ENCODE data around the gene LPIN1.

The LPIN1 gene

DNA sequence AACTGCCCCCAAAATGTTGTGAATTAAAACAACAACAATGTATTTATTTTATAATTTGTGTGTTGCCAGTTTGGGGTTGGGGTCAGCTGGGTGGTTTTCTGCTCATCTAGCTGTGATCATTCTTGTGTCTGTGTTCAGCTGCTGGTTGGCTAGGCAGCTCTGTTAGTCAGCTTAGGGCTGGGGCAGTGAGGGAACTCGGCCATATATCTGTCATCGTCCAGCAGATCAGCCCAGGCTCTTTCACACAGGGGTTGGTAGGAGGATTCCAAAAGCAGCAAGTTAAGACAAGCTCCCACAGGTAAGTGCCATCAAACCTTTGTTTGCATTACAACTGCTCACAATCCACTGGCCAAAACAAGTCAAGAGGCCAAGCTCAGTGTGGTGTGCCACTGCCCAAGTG, 121.5 kb downstream of the LPIN1 start:
- no peaks in the 10 kb centered on the region for H3K79me2 ChIP-seq (ENCODE audit: insufficient read depth, low read depth)
- H3K4me1 ChIP-seq (ENCODE audit: low read depth, poor library complexity, severe bottlenecking), result peaks cover 11% of the 10 kb centered on the region
- no peak overlapping the region for H3K4me3 ChIP-seq (IDR thresholded peaks at IDR 0.05; ENCODE audit: insufficient read depth, low read depth, low read length)
- H3K4me2 ChIP-seq, result no peak overlapping the region
- no peak overlapping the region for H3K27ac ChIP-seq
- no peaks in the 10 kb centered on the region for H4K20me1 ChIP-seq (ENCODE audit: insufficient read depth)
- no peak overlapping the region for H3K9ac ChIP-seq
- no peaks in the 10 kb centered on the region for H3K27me3 ChIP-seq (ENCODE audit: insufficient read depth, low read depth)
- TF ChIP-seq CTCF (conservative IDR thresholded peaks at IDR 0.05; ENCODE audit: low read depth, low read length), result no peak
- H3K36me3 ChIP-seq (ENCODE audit: insufficient read depth), result no peaks in the 10 kb centered on the region
- H2AFZ ChIP-seq (ENCODE audit: low read depth), result no peak overlapping the region

- Histone ChIP-seq H3K4me2 (no peak overlapping the region), H3K4me1 (ENCODE audit: low read depth, poor library complexity, severe bottlenecking) (peaks cover 17% of the 10 kb centered on the region)
- no peak for TF ChIP-seq CTCF (conservative IDR thresholded peaks at IDR 0.05; ENCODE audit: low read depth, low read length)
Observed at GRCh38 chr2:11869391-11869991, 123.1 kb downstream of the LPIN1 start.

DNA sequence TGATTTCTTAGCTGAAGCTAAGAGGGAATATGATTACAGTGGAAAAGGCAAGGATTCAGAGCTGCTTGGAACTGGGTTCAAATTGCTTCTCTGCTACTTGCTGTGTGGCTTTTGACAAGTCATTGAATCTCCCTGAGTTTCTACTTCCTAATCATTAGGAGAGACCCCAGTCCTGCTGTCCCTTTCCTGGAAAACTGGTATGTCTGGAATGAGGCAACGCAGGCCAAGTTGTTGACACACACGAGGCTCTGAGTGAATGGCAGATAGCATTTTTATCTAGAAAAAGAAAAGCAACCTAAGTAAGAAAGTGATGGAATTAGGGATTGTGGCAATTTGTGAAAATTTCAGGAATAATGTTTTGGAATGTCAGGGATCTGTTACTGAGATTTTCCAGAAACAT, 123.6 kb downstream of the LPIN1 start:
- Histone ChIP-seq H3K79me2 (ENCODE audit: insufficient read depth, low read depth) (no peaks in the 10 kb centered on the region), H2AFZ (ENCODE audit: low read depth) (no peak overlapping the region), H3K36me3 (ENCODE audit: insufficient read depth) (no peaks in the 10 kb centered on the region), H4K20me1 (ENCODE audit: insufficient read depth) (no peaks in the 10 kb centered on the region), H3K27me3 (ENCODE audit: insufficient read depth, low read depth) (no peaks in the 10 kb centered on the region), H3K4me1 (ENCODE audit: low read depth, poor library complexity, severe bottlenecking) (peaks cover 17% of the 10 kb centered on the region), H3K9ac (no peak overlapping the region), H3K4me3 (IDR thresholded peaks at IDR 0.05; ENCODE audit: insufficient read depth, low read depth, low read length) (no peak overlapping the region), H3K27ac (no peak overlapping the region), H3K4me2 (no peak overlapping the region)
- TF ChIP-seq CTCF (conservative IDR thresholded peaks at IDR 0.05; ENCODE audit: low read depth, low read length), result no peak

More at GRCh38 chr2:11869391-11869991, 123.1 kb downstream of the LPIN1 start:
- Histone ChIP-seq H4K20me1 (ENCODE audit: insufficient read depth) (no peaks in the 10 kb centered on the region), H3K9ac (no peak overlapping the region), H3K36me3 (ENCODE audit: insufficient read depth) (no peaks in the 10 kb centered on the region), H3K27ac (no peak overlapping the region), H3K27me3 (ENCODE audit: insufficient read depth, low read depth) (no peaks in the 10 kb centered on the region), H3K79me2 (ENCODE audit: insufficient read depth, low read depth) (no peaks in the 10 kb centered on the region), H2AFZ (ENCODE audit: low read depth) (no peak overlapping the region), H3K4me3 (IDR thresholded peaks at IDR 0.05; ENCODE audit: insufficient read depth, low read depth, low read length) (no peak overlapping the region)

- TF ChIP-seq CTCF (conservative IDR thresholded peaks at IDR 0.05; ENCODE audit: low read depth, low read length), result no peak
- H2AFZ ChIP-seq (ENCODE audit: low read depth), result no peak overlapping the region
- no peaks in the 10 kb centered on the region for H3K27me3 ChIP-seq (ENCODE audit: insufficient read depth, low read depth)
Observed at GRCh38 chr2:11870584-11870983, 124.2 kb downstream of the LPIN1 start.

More at GRCh38 chr2:11870584-11870983, 124.2 kb downstream of the LPIN1 start:
- Histone ChIP-seq H4K20me1 (ENCODE audit: insufficient read depth) (no peaks in the 10 kb centered on the region), H3K4me1 (ENCODE audit: low read depth, poor library complexity, severe bottlenecking) (peaks cover 17% of the 10 kb centered on the region), H3K4me3 (IDR thresholded peaks at IDR 0.05; ENCODE audit: insufficient read depth, low read depth, low read length) (no peak overlapping the region), H3K9ac (no peak overlapping the region), H3K36me3 (ENCODE audit: insufficient read depth) (no peaks in the 10 kb centered on the region), H3K79me2 (ENCODE audit: insufficient read depth, low read depth) (no peaks in the 10 kb centered on the region), H3K27ac (no peak overlapping the region), H3K4me2 (no peak overlapping the region)
